ENCODE measurements around the gene SPRYD7. TPM values are rescaled to one million over a fixed set of nuclear protein-coding genes. Genes with fewer than 3 reads are reported as not detected.

SPRYD7 gene
- total RNA-seq, 1 donor from 2014 or later = 4.5 TPM

Small RNAs within 50 kb of the gene (small RNA-seq; reads per million reads assigned to genes)
- gene RNY4P30 (ENCODE audit: low replicate concordance) = not detected
- 0.14 reads per million for gene RNY4P9 (ENCODE audit: low replicate concordance)

Other genes with a start within 250 kb of the SPRYD7 start
- 54.2 TPM for gene EBPL, start 244.9 kb downstream of the SPRYD7 start, total RNA-seq
- gene KPNA3, start 143.7 kb downstream of the SPRYD7 start, total RNA-seq = 28.3 TPM
- 27.5 TPM for gene TRIM13, start 60.7 kb upstream of the SPRYD7 start, total RNA-seq
- gene KCNRG, start 79.1 kb upstream of the SPRYD7 start, total RNA-seq = 4.5 TPM

All from skin of body (tissue), 2 donors.